Mucosa of gallbladder (tissue), 1 donor: ENCODE results near the gene TCF7. TPM values are rescaled to one million over a fixed set of nuclear protein-coding genes. Genes with fewer than 3 reads are reported as not detected.

ENCODE experiments used
- DNase-seq: peaks from one replicate; pipeline ENCODE4 v3.0.0-alpha.2; 2020; ENCODE audit warnings: low spot score
- total RNA-seq: library from RNA; stranded (reverse); gene quantifications from one replicate; pipeline ENCODE4 v1.2.1, GENCODE V29; 2021
- donor health status: DM: no; HTN: no; CAD: no.

Gene TCF7
- total RNA-seq, 1 donor from 2014 or later, result 7.4 TPM

DNA sequence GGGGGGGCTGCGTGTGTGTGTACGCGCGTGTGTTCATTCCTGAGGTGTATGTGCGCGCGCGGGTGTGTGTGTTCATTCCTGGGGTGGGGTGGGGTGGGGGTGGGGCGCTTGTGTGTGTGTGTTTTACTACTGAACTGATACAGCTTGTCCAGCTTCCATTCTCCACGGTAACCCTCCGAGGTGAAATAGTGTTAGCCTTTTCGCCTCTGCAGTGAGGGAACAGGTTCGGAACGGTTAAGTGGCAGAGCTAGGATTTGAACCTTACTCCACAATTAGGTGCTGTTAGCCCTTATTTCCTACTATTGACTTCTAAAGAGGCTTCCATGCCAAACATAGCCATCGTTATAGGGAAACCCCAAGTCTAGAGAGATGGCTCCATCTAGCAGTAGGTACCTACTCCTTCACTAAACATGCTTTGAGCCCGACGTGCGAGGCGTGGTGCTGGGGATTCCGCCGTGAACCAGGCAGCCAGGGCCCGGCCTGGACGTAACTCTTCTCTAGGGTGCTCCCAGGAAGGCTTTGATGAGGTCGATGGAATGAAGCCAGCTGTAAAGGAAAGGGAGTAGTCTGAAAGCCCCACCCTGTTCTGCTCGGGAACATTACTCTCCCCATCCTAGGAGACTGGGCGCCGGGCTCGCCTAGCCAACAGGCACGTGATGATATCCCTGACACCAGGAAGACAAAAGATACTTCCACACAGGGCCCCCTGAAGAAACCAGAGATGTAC is 63.1 kb downstream of the TCF7 start:
- peak; percentile 62 for DNase-seq

DNA sequence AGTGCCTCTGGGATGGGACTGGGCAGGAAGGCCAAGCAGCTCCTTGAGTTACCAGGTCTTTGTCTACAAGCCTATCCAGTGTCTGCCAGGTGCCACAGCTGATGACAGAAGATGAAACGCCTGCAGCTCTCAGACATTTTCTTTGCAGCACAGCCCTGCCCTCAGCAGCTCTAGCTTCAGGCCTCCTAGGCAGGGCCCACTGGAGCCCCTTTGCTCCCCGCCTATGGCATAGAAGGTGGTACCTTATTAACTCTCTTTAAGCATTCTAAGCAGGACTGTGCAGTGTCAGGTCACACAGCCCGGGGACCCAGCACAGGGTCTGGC is 63.6 kb downstream of the TCF7 start:
- no peak for DNase-seq

DNA sequence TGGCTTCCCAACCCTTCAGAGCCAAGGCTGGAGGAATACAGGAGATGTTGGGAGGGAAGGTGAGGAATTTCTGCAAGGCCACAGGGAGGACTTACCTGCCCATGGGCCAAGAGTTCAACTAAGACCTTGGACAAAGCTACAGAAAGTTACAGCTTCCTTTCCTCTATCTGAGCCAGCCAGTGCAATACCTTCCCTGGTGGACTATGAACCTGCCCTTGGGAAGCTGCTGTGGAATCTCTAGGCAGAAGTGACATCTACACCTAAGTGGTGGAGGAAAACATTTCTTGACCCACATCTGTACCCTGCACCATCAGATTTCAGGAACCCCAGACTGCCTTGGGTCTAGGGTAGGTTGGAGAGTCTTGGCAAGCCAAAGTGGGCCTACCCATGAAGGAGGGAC is 69.0 kb downstream of the TCF7 start:
- DNase-seq, result no peak

DNA sequence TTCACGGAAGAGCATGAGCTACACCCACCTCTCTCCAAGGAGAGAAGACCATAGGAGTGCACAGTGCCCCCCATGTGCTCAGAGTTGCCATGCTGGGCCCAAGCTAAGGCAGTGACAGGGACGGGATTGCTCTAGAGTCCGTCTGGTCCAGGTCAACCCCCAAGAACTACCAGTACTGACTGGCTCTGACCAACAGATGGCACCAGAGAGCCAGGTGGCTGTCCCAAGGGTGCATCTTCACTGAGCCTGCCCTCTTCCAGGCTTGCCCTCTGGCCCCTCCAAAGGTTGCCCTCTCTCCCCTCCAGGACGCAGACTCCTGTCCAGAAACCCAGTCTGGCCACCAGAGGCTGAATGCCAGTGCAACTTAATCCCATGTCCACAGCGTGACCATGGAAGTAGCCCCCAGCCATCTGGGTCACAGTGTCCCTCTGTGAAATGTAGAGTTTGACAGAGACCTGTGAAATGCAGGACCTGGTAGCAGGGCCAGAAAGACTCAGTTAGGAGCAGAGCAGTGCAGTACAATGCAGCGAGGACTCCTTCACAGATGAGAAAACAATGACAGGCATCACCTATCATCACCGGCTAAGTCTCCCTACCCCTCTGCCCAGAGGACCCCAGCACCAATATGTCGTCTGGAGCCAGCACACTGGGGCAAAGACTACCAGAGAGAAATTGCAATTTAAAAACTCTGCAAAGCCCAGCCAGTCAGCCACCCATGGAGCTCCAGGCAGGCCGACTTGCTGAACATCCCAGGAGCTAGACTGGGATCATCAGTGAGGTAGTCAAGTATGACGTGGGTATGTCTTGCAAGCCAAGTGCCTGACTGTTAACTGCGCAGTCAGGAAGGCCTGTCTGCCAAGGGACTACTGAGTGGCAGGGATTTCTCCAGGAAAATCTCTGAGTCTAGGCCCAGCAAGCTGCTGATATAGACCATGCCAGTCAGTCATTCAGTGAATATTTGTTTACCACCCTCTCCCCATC is 70.0 kb downstream of the TCF7 start:
- DNase-seq, result peak; percentile 65

DNA sequence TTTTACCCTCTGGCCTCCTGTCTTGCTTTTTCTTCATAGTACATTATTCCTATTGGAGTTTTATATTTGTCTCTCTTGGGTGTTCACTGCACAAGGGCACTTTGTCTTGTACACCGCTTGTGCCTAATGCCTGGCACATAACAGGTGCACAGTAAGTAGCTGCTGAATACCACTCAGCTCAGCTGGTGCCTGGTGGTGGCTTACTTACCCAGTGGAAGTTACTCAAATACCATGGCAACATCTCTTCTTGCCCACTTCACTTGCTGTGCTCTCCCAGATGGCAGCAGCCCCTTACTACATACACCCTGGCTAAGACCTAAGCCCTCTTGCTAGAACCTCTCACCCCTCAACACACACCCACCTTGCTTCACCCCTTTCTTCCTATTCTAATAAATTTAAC is 73.6 kb downstream of the TCF7 start:
- DNase-seq, result no peak

DNA sequence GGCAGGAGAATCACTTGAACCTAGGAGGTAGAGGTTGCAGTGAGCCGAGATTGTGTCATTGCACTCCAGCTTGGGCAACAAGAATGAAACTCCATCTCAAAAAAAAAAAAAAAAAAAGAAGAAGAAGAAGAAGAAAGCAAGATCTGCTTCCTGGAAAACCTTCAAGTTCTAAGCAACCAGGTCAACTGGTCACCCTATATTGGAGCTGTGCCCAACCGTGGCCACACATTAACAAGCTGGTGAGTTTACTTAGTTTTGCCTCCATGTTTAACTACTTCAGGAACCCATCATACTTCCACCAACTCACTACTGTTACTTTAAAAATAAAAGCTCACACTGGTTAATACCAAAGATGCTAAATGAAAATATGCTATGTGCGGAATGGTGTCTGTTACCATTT is 74.5 kb downstream of the TCF7 start:
- peak; percentile 58 for DNase-seq

DNA sequence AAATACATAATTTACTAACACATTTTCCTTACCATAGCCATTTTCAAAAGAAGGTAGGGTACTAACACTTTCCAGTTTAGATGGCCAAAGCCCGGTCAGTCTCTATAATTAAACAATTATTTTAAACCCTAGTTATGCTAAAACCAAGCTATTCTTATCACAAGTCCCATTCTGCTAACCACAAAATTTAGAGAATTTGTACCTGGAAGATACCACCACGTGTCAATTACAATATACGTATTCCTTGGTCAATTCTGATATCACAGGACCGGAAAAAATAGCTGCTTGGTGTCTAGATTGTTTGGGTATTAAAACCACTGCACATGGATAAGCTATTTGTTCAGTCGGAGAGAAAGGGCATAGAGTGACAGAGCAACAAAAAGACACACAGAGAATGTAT is 81.2 kb downstream of the TCF7 start:
- no peak for DNase-seq

Other genes with a start within 250 kb of the TCF7 start
- 39.0 TPM for gene C5orf15, start 146.1 kb upstream of the TCF7 start, total RNA-seq
- 222 TPM for gene VDAC1, start 109.7 kb upstream of the TCF7 start, total RNA-seq
- gene SKP1, start 62.3 kb downstream of the TCF7 start, total RNA-seq, result 340 TPM
- gene PPP2CA, start 111.4 kb downstream of the TCF7 start, total RNA-seq, result 108 TPM